Measurements from ENCODE around the gene TBC1D8. TPM values are rescaled to one million over a fixed set of nuclear protein-coding genes. Genes with fewer than 3 reads are reported as not detected.

The TBC1D8 gene
- polyA plus RNA-seq, 3 donors = 16.1 to 78.0 (median 22.4) TPM

- no peak overlapping the region for H3K9ac ChIP-seq (ENCODE audit: insufficient read depth, low read length, poor library complexity, severe bottlenecking)
- 39% methylated on average over 2 of the region's 2 CpGs for WGBS (ENCODE audit: insufficient coverage)
- no peaks in the 10 kb centered on the region for H3K9me3 ChIP-seq (replicated peaks in 1 of 2; ENCODE audit: control insufficient read depth in 1 of 2, insufficient read depth in 1 of 2, low read length in 2 of 2)
- peaks cover 91% of the 10 kb centered on the region for H4K20me1 ChIP-seq (ENCODE audit: insufficient read depth, low read length)
- peaks cover 67% of the 10 kb centered on the region for H3K79me2 ChIP-seq (ENCODE audit: insufficient read depth, low read length)
- Mint-ChIP-seq H3K36me3 (peaks cover 15 to 26% of the 10 kb centered on the region in 2 donors), H3K4me3 (no peak overlapping the region), H3K4me1 (peaks cover 77% of the 10 kb centered on the region), H3K9me3 (no peaks in the 10 kb centered on the region), H3K27me3 (ENCODE audit: low read depth in 3 of 3) (peaks cover 0 to 2% (median 0%) of the 10 kb centered on the region in 3 donors), H3K27ac (peak overlapping the region in 4 of 7 donors; percentile 17 to 74 (median 36))
- no peak overlapping the region for H3K4me2 ChIP-seq (replicated peaks; ENCODE audit: extremely low read depth, low read length, poor library complexity, severe bottlenecking)
- H3K4me1 ChIP-seq (ENCODE audit: control insufficient read depth in 1 of 2, insufficient read depth in 2 of 2, low read length in 2 of 2) = peaks cover 49 to 75% of the 10 kb centered on the region in 2 donors
- H3K36me3 ChIP-seq (replicated peaks in 1 of 2; ENCODE audit: control insufficient read depth in 1 of 2, insufficient read depth in 2 of 2, low read length in 2 of 2) = peaks cover 0 to 5% of the 10 kb centered on the region in 2 donors
- no peak for TF ChIP-seq CTCF (IDR thresholded peaks at IDR 0.05)
- H3K4me3 ChIP-seq (replicated peaks in 1 of 3; ENCODE audit: low read depth in 2 of 3, low read length in 3 of 3) = no peak overlapping the region
- intact Hi-C loops (cut with micrococcal nuclease) = loop anchor here in 1 of 2 donors (5.0 to 10.0 kb wide), 2 partner anchors 33 to 75 kb away; partner anchors contain the start of gene TBC1D8
- no peak overlapping the region for H2AFZ ChIP-seq (ENCODE audit: insufficient read depth, low read depth, low read length, poor library complexity, severe bottlenecking)
- no peaks in the 10 kb centered on the region for H3K27me3 ChIP-seq (ENCODE audit: control insufficient read depth in 2 of 2, insufficient read depth in 2 of 2, low read length in 2 of 2)
- no peak overlapping the region for H3K27ac ChIP-seq (ENCODE audit: low read depth in 1 of 2, low read length in 2 of 2)
- DNase-seq = peak; percentile 32 to 76 (median 37)
These were observed 31.8 kb downstream of the TBC1D8 start for GRCh38 chr2:101119431-101119830.

- no peaks in the 10 kb centered on the region for H3K27me3 ChIP-seq (ENCODE audit: control insufficient read depth in 2 of 2, insufficient read depth in 2 of 2, low read length in 2 of 2)
- peaks cover 54% of the 10 kb centered on the region for H3K79me2 ChIP-seq (ENCODE audit: insufficient read depth, low read length)
- H3K4me1 Mint-ChIP-seq = peaks cover 87% of the 10 kb centered on the region
- peak overlapping the region in 1 of 2 donors; percentile 20 for H3K27ac ChIP-seq (ENCODE audit: low read depth in 1 of 2, low read length in 2 of 2)
- peak overlapping the region; percentile 0 for H3K4me2 ChIP-seq (replicated peaks; ENCODE audit: extremely low read depth, low read length, poor library complexity, severe bottlenecking)
- 89% methylated on average over 7 of the region's 9 CpGs for whole genome bisulfite sequencing (ENCODE audit: insufficient coverage)
- H3K9me3 ChIP-seq (replicated peaks in 1 of 2; ENCODE audit: control insufficient read depth in 1 of 2, insufficient read depth in 1 of 2, low read length in 2 of 2) = no peaks in the 10 kb centered on the region
- H4K20me1 ChIP-seq (ENCODE audit: insufficient read depth, low read length) = peaks cover 90% of the 10 kb centered on the region
- H3K36me3 Mint-ChIP-seq = peaks cover 6 to 13% of the 10 kb centered on the region in 2 donors
- H3K9me3 Mint-ChIP-seq = no peaks in the 10 kb centered on the region
- peaks cover 64 to 88% of the 10 kb centered on the region in 2 donors for H3K4me1 ChIP-seq (ENCODE audit: control insufficient read depth in 1 of 2, insufficient read depth in 2 of 2, low read length in 2 of 2)
- peaks cover 0 to under 1% (median 0%) of the 10 kb centered on the region in 3 donors for H3K27me3 Mint-ChIP-seq (ENCODE audit: low read depth in 3 of 3)
- no peak for DNase-seq
- H2AFZ ChIP-seq (ENCODE audit: insufficient read depth, low read depth, low read length, poor library complexity, severe bottlenecking) = no peak overlapping the region
- no peak overlapping the region for H3K4me3 Mint-ChIP-seq
- H3K36me3 ChIP-seq (replicated peaks in 1 of 2; ENCODE audit: control insufficient read depth in 1 of 2, insufficient read depth in 2 of 2, low read length in 2 of 2) = no peaks in the 10 kb centered on the region
- no peak overlapping the region for H3K9ac ChIP-seq (ENCODE audit: insufficient read depth, low read length, poor library complexity, severe bottlenecking)
- H3K4me3 ChIP-seq (replicated peaks in 1 of 3; ENCODE audit: low read depth in 2 of 3, low read length in 3 of 3) = no peak overlapping the region
- intact Hi-C loops (cut with micrococcal nuclease) = loop anchor here in 1 of 2 donors (5.0 to 10.0 kb wide), 2 partner anchors 35 to 78 kb away; partner anchors contain the start of gene TBC1D8
- peak overlapping the region in 6 of 7 donors; percentile 3 to 84 (median 64) for H3K27ac Mint-ChIP-seq
- no peak for TF ChIP-seq CTCF (IDR thresholded peaks at IDR 0.05)
These were observed 34.2 kb downstream of the TBC1D8 start for GRCh38 chr2:101116841-101117552.

Data from CD14-positive monocyte (primary cell).